Measurements from ENCODE around the gene RAB14. TPM values are rescaled to one million over a fixed set of nuclear protein-coding genes. Genes with fewer than 3 reads are reported as not detected.

The RAB14 gene
- total RNA-seq (58.7 and 59.0 TPM in 2 replicates), polyA plus RNA-seq (54.8 and 61.9 TPM in 2 replicates)

DNA sequence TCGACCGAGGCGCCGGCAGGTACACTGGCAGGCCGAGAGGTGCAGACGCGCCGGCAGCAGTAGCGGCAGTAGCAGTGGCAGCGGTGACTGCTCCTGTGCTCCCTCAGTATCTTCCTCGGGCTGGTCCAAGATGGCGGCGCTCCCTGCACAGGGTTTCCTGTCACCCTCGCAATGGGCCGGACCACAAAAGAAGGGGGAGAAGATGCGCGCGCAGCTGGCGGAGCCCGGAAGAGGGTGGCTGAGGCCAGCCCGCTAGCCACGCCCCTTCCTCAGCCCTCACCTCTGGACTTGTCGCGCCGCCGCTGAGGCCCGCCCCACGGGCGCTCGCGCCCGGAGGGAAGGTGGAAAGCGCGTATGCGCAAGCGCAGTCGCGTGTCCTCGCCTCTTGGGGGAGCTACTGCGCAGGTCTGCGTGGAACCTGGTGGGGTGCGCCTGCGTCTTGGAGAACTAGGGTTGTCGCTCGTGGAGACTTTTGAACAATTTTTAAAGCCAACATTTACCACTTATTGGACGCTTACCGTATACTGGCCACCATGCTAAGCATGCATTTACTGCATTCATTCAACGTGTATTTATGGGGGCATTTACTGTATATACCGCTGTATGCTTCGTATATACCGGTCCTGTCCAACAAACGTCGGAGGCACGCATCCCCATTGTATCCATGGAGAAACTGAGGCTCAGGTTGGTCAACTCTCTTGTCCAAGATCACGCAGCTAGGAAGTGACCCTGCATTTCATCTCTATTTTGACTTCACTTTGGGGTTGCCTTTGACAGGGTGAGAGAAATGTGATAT lies at the start of gene RAB14:
RAB14 (minus strand) TSS at position 132 of the 796 bp plus-strand sequence. CDS start 8,457 bp downstream, outside the sequence.
- no peaks in the 10 kb centered on the region for H3K9me3 ChIP-seq (ENCODE audit: low read depth)
- H4K20me1 ChIP-seq (ENCODE audit: insufficient read depth, poor library complexity, severe bottlenecking), result peaks cover 41% of the 10 kb centered on the region
- H3K79me2 ChIP-seq, result peaks cover 46% of the 10 kb centered on the region
- H3K4me3 ChIP-seq, result peak within 1 kb of the TSS; percentile 90
- TF ChIP-seq EZH2phosphoT487 (IDR thresholded peaks at IDR 0.05; ENCODE audit: low read depth, severe bottlenecking, unreplicated experiment) (no peak), EZH2 (IDR thresholded peaks at IDR 0.05; ENCODE audit: borderline replicate concordance) (no peak)
- TF ChIP-seq, protein P1, sequence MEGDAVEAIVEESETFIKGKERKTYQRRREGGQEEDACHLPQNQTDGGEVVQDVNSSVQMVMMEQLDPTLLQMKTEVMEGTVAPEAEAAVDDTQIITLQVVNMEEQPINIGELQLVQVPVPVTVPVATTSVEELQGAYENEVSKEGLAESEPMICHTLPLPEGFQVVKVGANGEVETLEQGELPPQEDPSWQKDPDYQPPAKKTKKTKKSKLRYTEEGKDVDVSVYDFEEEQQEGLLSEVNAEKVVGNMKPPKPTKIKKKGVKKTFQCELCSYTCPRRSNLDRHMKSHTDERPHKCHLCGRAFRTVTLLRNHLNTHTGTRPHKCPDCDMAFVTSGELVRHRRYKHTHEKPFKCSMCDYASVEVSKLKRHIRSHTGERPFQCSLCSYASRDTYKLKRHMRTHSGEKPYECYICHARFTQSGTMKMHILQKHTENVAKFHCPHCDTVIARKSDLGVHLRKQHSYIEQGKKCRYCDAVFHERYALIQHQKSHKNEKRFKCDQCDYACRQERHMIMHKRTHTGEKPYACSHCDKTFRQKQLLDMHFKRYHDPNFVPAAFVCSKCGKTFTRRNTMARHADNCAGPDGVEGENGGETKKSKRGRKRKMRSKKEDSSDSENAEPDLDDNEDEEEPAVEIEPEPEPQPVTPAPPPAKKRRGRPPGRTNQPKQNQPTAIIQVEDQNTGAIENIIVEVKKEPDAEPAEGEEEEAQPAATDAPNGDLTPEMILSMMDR (IDR thresholded peaks at IDR 0.05; ENCODE audit: poor library complexity), result peak; percentile 60
- peak within 1 kb of the TSS; percentile 96 for H3K27ac ChIP-seq
- H3K9me2 ChIP-seq (replicated peaks; ENCODE audit: insufficient read depth), result no peaks in the 10 kb centered on the region
- H3K27me3 ChIP-seq, result no peaks in the 10 kb centered on the region
- no peaks in the 10 kb centered on the region for H3K36me3 ChIP-seq (replicated peaks; ENCODE audit: insufficient read depth, low read depth)
- peak within 1 kb of the TSS; percentile 78 for H2AFZ ChIP-seq
- peak within 1 kb of the TSS; percentile 94 for H3K4me2 ChIP-seq
- peaks cover 31% of the 10 kb centered on the region for H3K4me1 ChIP-seq (ENCODE audit: insufficient read depth)
- peak; percentile 100 for DNase-seq (ENCODE audit: low spot score)
- WGBS (ENCODE audit: low lambda C conversion rate, missing lambda C conversion rate), result 6% methylated on average over 44 of the region's 55 CpGs

DNA sequence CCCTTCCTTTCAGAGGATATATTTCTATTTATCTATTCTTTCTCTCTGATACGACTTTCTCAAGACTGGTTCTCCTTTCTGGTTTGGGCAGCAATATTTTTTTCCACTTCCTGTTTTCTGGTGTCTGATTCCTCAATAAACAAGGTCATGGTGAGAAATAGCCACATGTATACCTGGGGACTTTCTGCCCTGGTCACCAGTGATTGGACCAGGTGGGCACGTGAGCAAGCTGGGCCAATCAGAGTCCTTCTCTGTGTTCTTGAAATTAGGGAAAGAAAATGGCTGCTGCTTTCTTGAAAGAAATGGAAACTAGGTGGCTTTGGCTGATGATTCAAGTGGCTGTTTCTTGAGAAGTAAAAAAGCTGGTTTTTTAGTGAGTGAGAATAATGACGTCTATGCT lies 47.9 kb upstream of the RAB14 start:
- Histone ChIP-seq H3K4me2 (no peak overlapping the region), H3K4me3 (no peak overlapping the region), H3K4me1 (ENCODE audit: insufficient read depth) (no peaks in the 10 kb centered on the region), H2AFZ (no peak overlapping the region), H3K79me2 (no peaks in the 10 kb centered on the region), H3K27me3 (no peaks in the 10 kb centered on the region), H4K20me1 (ENCODE audit: insufficient read depth, poor library complexity, severe bottlenecking) (no peaks in the 10 kb centered on the region), H3K9me2 (replicated peaks; ENCODE audit: insufficient read depth) (no peaks in the 10 kb centered on the region), H3K9me3 (ENCODE audit: low read depth) (no peaks in the 10 kb centered on the region), H3K36me3 (replicated peaks; ENCODE audit: insufficient read depth, low read depth) (no peaks in the 10 kb centered on the region), H3K27ac (no peak overlapping the region)
- TF ChIP-seq EZH2phosphoT487 (IDR thresholded peaks at IDR 0.05; ENCODE audit: low read depth, severe bottlenecking, unreplicated experiment), result no peak
- no peak for DNase-seq (ENCODE audit: low spot score)
- WGBS (ENCODE audit: low lambda C conversion rate, missing lambda C conversion rate), result 92% methylated on average over 3 of the region's 3 CpGs

DNA sequence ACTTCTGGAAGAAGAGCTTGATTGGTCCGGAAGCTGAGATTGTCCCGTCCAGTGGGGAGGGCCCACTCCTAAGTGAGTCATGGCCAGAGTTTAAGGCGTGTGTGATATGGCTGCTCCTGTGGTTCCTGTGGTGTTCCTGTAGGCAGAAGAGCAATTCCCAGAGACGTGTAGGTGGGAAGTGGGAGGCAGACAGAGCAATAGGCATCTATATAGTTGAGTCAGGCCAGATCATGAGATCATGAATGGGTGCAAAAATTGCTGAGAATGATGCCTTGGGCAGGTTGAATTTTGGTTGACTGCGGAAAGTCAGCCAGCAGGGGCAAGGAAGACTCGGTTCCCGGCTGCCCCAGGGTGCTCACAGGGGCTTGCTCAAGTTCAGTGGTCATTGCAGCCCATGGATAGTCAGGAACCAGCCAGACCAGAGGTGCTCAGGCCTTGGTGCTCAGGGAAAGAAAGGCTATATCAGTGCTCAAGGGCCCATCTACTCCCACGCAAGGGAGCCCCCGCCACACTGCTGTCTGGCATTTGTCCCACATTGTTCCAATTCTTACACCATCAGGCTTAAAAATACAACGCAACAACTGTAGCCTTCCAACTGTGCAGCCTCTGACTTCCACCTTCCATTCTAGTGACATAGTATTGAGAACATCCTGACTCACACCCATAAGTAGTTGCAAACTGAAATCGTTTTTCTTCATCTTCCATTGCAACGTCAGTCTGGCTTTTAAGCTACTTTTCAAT lies 45.3 kb upstream of the RAB14 start:
- Histone ChIP-seq H4K20me1 (ENCODE audit: insufficient read depth, poor library complexity, severe bottlenecking) (no peaks in the 10 kb centered on the region), H3K4me1 (ENCODE audit: insufficient read depth) (no peaks in the 10 kb centered on the region), H2AFZ (no peak overlapping the region), H3K79me2 (no peaks in the 10 kb centered on the region), H3K27me3 (no peaks in the 10 kb centered on the region), H3K4me2 (no peak overlapping the region), H3K36me3 (replicated peaks; ENCODE audit: insufficient read depth, low read depth) (no peaks in the 10 kb centered on the region), H3K9me3 (ENCODE audit: low read depth) (no peaks in the 10 kb centered on the region), H3K4me3 (no peak overlapping the region), H3K27ac (no peak overlapping the region), H3K9me2 (replicated peaks; ENCODE audit: insufficient read depth) (no peaks in the 10 kb centered on the region)
- WGBS (ENCODE audit: low lambda C conversion rate, missing lambda C conversion rate), result 91% methylated on average over 12 of the region's 12 CpGs
- no peak for DNase-seq (ENCODE audit: low spot score)
- no peak for TF ChIP-seq EZH2phosphoT487 (IDR thresholded peaks at IDR 0.05; ENCODE audit: low read depth, severe bottlenecking, unreplicated experiment)
- TF ChIP-seq EZH2 (IDR thresholded peaks at IDR 0.05; ENCODE audit: borderline replicate concordance), result no peak
- TF ChIP-seq, protein P1 (IDR thresholded peaks at IDR 0.05; ENCODE audit: poor library complexity), result no peak

DNA sequence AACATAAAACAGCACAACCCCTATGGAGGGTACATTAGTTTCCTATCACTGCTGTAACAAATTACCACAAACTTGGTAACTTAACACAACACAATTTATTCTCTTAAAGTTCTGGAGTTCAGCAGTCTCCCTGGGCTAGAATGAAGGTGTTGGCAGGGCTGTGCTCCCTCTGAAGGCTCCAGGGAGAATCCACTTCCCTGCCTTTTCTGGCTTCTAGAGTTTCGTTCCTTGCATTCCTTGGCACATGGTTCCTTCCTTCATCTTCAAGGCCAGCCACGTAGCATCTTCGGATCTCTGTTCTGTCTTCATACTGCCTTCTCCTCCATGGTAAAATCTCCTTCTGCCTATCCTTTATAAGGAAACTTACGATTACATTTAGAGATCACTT lies 41.3 kb upstream of the RAB14 start:
- no peaks in the 10 kb centered on the region for H3K9me2 ChIP-seq (replicated peaks; ENCODE audit: insufficient read depth)
- no peaks in the 10 kb centered on the region for H3K9me3 ChIP-seq (ENCODE audit: low read depth)
- peaks cover 5% of the 10 kb centered on the region for H3K4me1 ChIP-seq (ENCODE audit: insufficient read depth)
- no peaks in the 10 kb centered on the region for H3K79me2 ChIP-seq
- no peak for TF ChIP-seq EZH2 (IDR thresholded peaks at IDR 0.05; ENCODE audit: borderline replicate concordance)
- no peak overlapping the region for H3K27ac ChIP-seq
- H3K27me3 ChIP-seq, result no peaks in the 10 kb centered on the region
- DNase-seq (ENCODE audit: low spot score), result no peak
- H2AFZ ChIP-seq, result no peak overlapping the region
- H3K4me2 ChIP-seq, result no peak overlapping the region
- H3K4me3 ChIP-seq, result no peak overlapping the region
- H3K36me3 ChIP-seq (replicated peaks; ENCODE audit: insufficient read depth, low read depth), result no peaks in the 10 kb centered on the region
- no peaks in the 10 kb centered on the region for H4K20me1 ChIP-seq (ENCODE audit: insufficient read depth, poor library complexity, severe bottlenecking)
- 97% methylated on average over 4 of the region's 4 CpGs for WGBS (ENCODE audit: low lambda C conversion rate, missing lambda C conversion rate)

All from hepatocyte (in vitro differentiated cells).